DMS53 treated with DMSO at 0.1 percent for 48 hours (cell line): ENCODE data around the gene COL6A1.

Experiments used
- DNase-seq: peaks from one replicate; lab custom pipeline; 2025; ENCODE audit not compliant: unreplicated experiment; lab: John Stamatoyannopoulos, UW

Gene COL6A1

DNA sequence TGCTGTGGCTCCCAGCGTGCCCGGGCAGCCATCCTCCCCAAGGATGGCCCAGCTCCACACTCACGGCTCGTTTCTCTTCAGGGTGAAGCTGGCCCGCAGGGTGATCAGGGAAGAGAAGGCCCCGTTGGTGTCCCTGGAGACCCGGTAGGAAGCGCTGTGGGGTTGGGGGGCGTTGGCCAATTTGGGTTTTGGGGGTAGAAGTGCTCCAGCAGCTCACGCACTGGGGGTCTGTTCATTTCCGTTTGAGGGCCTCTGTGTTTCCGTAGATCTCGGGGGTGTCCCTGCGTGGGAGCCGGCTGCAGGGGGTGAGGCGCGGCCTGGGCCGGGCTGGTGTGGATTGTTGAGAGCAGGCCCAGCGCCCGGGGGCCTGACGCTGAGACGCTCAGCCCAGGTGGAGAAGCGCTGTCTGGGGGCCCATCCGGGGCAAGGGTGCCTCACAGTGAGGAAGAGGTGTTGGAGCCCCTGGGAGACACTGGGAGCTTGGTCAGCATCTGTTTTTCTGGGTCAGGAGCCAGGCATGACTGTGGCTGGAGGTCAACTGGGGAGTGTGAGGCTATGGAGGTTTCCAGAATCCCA, 12.6 kb downstream of the COL6A1 start:
- DNase-seq: no peak

DNA sequence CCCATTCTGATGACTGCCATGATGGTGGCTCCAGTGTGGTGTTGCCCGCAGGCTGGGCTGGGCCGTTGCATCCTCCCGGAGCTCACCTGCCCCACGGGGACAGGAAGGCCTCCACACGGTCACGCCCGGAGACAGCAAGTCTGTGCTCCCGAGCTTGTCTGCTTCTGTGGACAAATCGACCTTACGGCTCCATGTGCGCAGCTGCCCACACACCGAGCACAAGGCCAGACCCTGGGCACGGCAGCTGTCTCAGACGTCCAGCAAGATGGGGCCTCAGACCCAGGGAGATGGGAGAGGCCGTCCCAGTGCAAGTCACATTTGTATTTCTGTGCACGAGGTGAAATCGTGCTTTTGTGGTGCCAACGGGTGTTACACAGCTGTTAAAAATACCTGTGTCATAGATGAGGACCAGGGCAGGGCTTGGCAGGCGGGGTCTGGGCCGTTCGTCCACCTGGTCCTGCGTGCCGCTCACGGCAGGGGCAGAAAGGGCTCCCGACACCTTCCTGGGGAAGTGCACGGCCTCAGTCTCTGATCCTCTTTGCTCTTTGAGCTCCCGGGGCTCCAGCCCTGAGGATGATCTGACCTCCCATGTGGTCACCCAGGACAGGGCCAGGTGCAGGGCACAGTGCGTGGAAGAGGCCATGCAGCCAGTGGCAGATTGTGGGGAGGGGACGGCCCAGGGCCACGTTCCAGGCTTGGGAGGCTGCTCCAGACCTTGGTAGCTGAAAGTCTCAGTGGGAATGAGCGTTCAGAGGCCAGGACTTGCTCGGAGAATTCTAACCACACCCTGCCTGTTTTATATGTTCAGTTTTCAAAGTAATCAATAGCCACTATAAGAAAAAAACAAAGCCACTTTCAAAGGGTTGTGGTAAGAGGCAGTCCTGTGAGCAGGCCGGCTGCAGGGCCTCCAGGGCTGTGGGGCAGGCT, 13.5 kb downstream of the COL6A1 start:
- no peak for DNase-seq

DNA sequence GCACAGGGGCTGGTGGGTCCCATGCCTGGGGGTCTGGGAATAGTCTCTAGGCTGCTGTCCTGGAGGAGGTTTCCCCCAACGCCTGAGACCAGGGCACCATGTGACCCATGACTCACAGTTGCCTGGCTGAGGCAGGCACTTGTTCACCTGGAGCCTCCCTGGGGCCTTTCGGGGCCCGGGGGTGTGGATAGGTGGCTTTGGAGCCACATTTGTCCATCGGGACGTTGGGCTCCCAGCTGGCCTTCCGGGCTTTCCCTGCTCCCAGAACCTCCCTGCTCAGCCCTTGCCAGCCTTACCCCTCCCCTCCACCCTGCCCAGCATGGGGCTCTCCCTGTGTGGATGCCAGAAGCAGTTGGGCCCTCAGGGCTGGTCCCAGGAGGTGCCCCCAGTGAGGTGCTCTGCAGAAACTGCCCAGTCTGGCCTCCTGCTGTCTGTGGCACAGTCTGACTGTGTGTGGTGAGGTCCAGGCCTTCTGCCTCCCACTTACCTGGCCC, 14.2 kb downstream of the COL6A1 start:
- no peak for DNase-seq

DNA sequence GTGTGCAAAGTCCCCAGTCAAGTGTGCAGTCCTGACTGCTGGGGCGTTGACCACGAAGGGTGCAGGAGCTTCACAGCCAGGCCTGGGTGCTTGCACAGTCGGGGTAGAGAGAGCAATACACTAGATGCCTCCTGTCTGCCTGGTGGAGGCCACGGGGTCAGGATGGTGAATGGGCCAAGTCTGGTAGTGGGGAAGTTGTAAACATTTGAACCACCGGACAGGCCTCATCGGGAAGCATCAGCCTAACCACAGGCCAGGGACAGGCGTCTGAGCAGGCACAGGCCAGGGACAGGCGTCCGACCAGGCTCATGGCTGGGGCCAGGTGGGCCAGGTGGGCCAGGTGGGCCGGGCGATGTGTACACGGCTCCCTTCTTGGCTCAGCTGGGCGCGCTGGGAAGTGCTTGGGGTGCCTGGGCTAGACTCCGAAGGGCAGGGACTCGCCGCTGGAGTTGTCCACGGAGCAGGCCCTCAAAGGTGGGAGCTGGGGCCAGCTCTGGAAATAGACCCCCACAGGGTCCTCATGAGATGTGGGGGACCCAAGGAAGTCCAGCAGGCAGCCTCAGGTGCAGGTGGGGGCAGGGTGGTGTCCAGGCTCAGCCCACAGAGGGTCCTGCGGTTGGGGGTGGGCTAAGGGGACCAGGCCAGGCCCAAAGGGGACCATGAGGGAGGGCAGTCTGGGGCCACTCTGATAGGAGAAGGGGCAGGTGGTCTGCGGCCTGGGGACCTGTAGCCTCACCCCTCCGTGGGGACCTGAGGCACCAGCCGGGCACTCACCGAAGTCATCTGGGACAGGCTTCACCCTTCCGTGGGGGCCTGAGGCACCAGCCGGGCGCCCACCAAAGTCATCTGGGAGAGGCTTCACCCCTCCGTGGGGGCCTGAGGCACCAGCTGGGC, 15.0 kb downstream of the COL6A1 start:
- DNase-seq: no peak

DNA sequence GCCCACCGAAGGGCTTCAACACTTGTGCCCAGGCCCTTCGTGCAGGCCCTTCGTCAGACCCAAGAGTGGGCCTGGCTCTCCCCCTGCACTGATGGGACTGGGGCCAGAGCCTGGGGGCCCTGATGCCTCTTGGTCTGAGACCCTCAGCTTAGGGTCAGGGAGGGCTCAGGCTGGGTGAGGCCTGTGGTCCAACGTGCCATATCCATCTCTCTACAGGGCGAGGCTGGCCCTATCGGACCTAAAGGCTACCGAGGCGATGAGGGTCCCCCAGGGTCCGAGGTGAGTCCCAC, 15.6 kb downstream of the COL6A1 start:
- no peak for DNase-seq

DNA sequence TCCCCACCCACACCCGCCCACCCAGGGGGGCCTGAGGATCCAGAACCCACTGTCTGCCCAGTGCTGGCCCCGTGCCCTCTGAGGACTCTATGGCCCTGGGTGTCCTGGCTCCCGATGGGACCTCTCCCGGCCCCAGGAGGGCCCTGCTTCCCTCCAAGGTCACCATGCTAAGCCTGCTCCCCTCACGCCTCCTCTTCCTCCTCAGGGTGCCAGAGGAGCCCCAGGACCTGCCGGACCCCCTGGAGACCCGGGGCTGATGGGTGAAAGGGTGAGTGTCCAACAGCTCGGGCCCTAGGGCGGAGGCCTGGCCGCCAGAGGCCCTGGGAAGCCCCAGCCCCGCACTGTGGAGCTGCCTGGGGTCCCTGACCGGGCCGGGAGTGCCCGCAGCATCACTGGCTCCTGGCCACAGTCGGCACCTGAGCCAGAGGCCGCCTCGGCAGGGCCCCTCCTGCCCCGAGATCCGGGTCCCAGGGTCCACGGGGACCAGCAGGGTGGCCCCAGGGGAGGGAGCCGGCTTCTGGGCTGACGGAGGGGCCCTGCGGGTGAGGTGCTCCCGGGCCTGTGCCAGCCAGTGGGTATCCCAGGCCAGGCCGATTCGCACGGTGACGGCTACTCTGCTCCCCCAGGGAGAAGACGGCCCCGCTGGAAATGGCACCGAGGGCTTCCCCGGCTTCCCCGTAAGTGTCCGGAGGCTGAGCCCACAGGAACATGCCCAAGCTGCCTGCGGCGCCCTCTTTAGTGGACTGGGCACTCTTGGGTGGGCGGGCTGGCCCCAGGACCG, 16.1 kb downstream of the COL6A1 start:
- no peak for DNase-seq

DNA sequence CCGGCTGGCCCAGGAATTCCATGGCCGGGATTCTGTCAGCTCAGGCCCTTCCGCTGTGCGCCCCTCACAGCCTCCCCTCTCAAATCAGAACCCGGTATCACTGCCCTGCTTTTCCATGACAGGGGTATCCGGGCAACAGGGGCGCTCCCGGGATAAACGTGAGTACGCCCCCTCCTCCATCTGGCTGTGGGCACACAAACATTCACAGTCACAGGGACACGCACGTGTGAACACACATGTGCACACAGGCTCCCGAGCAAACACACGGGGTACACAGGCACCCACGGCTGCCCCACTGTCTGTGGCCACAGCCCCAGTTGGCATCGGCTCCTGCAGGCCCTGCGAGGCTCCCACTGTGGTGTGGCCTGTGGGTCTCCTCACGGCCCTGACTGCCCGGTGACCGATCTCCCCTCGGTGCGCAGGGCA, 16.7 kb downstream of the COL6A1 start:
- DNase-seq: no peak

DNA sequence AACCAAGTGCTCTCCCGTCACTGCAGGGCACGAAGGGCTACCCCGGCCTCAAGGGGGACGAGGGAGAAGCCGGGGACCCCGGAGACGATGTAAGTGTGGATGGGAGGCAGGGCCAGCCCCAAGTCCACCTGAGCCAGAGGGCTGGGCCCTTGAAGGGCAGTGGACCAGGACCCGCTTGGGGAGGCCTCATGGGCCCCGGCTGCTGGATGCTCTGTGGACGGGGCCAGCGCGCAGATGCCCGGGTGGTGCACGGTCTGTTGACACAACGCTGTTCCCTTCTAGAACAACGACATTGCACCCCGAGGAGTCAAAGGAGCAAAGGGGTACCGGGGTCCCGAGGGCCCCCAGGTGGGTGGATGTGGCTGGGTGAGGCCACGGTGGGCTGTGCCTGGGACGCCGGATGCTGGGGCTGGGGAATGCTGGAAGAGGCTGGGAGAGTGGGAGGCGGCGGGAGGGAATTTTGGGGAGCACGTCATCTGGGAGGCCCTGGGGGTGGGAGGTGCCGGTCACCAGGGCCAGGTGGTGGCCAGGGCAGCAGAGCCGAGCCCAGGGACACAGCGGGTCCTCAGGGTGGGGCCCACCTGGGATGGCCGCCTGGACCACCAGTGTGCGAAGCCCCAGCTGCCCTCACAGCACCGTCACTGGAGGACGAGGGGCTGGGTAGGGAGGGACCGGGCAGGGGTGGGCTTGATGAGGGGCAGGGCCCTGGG, 17.5 kb downstream of the COL6A1 start:
- DNase-seq: no peak

DNA sequence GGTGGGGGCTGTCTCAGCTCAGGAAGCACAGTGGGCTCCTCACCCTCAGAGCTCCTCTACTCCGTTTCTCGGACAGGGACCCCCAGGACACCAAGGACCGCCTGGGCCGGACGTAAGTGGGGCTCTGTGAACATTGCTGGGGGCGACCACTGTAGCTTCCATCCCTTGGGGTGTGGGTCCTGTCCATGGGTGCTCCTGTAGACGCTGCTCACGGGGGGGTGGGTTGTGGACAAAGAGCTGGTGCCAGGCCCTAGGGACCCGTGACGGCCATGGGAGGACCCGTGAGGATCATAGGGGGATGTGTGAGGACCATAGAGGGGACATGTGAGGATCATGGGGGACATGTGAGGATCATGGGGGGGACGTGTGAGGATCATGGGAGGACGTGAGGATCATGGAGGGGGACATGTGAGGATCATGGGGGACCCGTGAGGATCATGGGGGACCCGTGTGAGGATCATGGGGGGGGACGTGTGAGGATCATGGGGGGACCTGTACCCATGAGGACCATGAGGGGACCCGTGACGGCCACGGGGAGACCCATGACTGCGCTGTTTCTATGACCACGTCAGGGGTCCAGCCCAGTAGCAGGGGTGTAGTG, 18.1 kb downstream of the COL6A1 start:
- DNase-seq: no peak

DNA sequence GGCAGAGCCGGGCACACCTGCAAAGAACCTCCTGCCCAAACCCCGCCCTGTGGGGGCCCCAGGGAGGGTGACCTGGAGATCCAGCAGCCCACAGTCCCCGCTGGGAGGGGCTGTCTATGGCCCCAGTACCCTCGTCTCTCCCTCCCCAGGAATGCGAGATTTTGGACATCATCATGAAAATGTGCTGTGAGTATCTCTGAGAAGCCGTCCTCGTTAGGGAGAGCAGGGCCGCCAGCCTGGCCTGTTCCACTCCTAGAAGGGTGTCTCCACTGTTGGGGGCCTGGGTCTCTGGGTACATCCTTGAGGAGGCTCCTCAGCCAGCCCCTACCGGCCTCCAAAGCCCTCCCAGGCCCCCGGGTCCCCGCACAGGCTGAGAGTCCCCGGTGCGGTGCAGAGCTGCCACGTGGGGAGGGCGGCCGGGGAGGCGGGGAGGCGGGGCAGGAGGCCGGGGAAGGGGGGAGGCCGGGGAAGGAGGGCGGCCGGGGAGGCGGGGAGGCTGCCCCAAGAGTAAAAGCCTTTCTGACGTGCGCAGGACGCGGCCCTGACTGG, 18.7 kb downstream of the COL6A1 start:
- DNase-seq: no peak

DNA sequence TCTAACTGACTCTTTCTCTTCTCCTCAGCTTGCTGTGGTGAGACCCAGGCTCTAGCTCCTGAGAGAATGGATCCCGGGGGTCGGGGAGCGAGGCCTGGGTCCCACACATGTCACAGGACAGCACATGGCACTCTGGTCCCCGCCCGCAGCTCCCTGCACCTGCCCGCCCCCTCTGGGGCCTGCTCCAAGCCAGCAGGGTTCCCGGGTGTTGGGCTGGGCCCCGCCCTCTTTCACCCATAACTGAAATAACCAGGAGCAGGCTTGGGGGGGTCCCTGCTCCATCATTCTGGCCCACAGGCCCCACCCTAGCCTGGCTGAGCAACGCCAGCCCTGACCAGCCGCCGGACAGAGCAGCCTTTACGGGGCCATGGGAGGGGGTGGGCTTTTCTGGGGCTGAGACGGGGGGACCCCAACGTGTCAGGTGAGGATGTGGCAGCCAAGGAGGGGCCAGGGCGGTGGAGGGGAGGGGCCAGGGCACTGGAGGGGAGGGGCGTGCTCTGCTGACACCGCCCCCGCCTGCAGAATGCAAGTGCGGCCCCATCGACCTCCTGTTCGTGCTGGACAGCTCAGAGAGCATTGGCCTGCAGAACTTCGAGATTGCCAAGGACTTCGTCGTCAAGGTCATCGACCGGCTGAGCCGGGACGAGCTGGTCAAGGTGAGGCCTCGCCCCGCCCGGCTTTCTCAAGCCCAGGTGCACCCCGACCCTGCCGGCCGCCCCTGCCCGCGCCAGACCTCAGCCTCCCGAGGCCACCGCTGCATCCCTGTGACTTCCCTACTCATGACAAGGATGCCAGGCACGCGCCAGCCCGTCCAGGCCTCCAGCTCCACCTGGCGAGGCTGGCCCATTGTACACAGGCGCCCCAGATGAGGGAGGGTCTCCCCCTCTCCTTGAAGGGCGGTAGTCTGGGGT, 19.4 kb downstream of the COL6A1 start:
- no peak for DNase-seq

DNA sequence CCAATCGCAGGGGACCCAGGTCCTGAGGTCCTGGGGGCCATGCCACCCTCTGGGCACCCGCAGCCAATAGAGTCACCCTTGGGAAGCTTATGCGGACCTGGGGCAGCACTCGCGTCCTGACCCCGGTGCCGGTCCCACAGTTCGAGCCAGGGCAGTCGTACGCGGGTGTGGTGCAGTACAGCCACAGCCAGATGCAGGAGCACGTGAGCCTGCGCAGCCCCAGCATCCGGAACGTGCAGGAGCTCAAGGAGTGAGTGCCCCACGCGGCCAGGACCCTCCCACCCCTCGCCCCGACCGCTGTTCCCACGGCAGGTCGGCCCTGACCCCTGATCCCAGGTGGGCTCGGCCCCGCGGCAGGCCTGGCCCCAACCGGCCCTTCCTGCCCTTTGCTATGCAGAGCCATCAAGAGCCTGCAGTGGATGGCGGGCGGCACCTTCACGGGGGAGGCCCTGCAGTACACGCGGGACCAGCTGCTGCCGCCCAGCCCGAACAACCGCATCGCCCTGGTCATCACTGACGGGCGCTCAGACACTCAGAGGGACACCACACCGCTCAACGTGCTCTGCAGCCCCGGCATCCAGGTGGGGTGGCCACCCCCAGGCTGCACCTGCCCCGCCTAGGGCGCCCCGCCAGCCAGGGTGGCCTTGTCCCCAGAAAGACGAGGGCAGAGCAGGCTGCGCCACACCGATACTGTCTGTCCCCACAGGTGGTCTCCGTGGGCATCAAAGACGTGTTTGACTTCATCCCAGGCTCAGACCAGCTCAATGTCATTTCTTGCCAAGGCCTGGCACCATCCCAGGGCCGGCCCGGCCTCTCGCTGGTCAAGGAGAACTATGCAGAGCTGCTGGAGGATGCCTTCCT, 20.5 kb downstream of the COL6A1 start:
- no peak for DNase-seq

DNA sequence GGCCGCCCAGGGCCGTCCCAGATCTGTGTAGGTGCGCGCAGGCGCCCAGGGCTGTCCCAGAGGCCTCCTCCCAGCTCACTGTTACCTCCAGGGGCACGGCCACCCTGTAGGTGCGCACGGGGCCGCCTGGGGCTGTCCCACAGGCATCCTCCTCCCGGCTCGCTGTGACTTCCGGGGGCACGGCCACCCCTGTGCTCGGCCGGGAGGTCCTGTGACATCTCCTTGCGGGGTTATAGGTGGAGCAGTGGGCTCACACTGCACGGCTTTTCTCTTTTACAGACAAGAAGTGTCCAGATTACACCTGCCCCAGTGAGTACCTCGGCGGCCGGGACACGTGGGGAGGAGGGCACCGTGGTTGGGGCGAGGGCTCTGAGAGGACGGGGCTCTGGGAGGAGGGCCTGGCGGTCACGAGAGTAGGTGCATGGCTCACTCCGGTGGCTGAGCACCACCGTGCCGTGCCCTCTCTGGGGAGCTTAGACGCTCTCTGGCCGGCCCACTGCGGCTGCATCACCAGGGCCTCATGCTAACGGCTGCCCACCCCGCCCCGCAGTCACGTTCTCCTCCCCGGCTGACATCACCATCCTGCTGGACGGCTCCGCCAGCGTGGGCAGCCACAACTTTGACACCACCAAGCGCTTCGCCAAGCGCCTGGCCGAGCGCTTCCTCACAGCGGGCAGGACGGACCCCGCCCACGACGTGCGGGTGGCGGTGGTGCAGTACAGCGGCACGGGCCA, 21.4 kb downstream of the COL6A1 start:
- DNase-seq: no peak

DNA sequence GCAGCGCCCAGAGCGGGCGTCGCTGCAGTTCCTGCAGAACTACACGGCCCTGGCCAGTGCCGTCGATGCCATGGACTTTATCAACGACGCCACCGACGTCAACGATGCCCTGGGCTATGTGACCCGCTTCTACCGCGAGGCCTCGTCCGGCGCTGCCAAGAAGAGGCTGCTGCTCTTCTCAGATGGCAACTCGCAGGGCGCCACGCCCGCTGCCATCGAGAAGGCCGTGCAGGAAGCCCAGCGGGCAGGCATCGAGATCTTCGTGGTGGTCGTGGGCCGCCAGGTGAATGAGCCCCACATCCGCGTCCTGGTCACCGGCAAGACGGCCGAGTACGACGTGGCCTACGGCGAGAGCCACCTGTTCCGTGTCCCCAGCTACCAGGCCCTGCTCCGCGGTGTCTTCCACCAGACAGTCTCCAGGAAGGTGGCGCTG, 22.0 kb downstream of the COL6A1 start:
- DNase-seq: no peak

DNA sequence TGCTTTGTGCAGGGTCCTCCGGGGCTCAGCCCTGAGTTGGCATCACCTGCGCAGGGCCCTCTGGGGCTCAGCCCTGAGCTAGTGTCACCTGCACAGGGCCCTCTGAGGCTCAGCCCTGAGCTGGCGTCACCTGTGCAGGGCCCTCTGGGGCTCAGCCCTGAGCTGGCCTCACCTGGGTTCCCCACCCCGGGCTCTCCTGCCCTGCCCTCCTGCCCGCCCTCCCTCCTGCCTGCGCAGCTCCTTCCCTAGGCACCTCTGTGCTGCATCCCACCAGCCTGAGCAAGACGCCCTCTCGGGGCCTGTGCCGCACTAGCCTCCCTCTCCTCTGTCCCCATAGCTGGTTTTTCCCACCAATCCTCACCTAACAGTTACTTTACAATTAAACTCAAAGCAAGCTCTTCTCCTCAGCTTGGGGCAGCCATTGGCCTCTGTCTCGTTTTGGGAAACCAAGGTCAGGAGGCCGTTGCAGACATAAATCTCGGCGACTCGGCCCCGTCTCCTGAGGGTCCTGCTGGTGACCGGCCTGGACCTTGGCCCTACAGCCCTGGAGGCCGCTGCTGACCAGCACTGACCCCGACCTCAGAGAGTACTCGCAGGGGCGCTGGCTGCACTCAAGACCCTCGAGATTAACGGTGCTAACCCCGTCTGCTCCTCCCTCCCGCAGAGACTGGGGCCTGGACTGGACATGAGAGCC, 22.7 kb downstream of the COL6A1 start:
- no peak for DNase-seq

DNA sequence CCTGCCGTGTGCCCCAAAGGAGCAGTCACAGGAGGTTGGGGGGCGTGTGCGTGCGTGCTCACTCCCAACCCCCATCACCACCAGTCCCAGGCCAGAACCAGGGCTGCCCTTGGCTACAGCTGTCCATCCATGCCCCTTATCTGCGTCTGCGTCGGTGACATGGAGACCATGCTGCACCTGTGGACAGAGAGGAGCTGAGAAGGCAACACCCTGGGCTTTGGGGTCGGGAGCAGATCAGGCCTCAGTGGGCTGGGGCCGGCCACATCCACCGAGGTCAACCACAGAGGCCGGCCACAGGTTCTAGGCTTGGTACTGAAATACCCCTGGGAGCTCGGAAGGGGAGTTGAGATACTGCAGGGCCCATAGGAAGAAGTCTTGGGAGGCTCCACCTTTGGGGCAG, 23.5 kb downstream of the COL6A1 start:
- DNase-seq: no peak
